Mammary epithelial cell (primary cell): ENCODE data around the gene TGFBR3L.

ENCODE experiments used
- EZH2 ChIP-seq: IDR thresholded peaks from 2 replicates; pipeline ENCODE4 v1.6.1; 2012; ENCODE audit warnings: low read length, inconsistent platforms, borderline replicate concordance
- TF ChIP-seq, protein P1 (sequence below), 2 donors: IDR thresholded peaks in 1 of 2; conservative IDR thresholded peaks in 1 of 2; 2 replicates each; pipeline ENCODE4 v1.5.1; 2011 to 2012; ENCODE audit warnings: inconsistent platforms in 2 of 2, low read length in 2 of 2, mild to moderate bottlenecking in 2 of 2, control low read depth in 1 of 2, low read depth in 1 of 2; ENCODE audit not compliant: insufficient read depth in 1 of 2; ENCODE audit errors: extremely low read depth in 1 of 2

GRCh38 chr19:7953576-7953975 is 38.9 kb downstream of the TGFBR3L start:
- TF ChIP-seq EZH2, result no peak
- TF ChIP-seq, protein P1, sequence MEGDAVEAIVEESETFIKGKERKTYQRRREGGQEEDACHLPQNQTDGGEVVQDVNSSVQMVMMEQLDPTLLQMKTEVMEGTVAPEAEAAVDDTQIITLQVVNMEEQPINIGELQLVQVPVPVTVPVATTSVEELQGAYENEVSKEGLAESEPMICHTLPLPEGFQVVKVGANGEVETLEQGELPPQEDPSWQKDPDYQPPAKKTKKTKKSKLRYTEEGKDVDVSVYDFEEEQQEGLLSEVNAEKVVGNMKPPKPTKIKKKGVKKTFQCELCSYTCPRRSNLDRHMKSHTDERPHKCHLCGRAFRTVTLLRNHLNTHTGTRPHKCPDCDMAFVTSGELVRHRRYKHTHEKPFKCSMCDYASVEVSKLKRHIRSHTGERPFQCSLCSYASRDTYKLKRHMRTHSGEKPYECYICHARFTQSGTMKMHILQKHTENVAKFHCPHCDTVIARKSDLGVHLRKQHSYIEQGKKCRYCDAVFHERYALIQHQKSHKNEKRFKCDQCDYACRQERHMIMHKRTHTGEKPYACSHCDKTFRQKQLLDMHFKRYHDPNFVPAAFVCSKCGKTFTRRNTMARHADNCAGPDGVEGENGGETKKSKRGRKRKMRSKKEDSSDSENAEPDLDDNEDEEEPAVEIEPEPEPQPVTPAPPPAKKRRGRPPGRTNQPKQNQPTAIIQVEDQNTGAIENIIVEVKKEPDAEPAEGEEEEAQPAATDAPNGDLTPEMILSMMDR (conservative IDR thresholded peaks at IDR 0.05 in 1 of 2, IDR thresholded peaks at IDR 0.05 in 1 of 2; ENCODE audit: extremely low read depth in 1 of 2, insufficient read depth in 1 of 2, low read depth in 1 of 2, low read length in 2 of 2), result no peak
